NCI-H146 treated with DMSO at 0.1 percent for 48 hours (cell line): Measurements from ENCODE around the gene ARHGDIG.
"Not testable (repeated sequence)": the region's sequence is repeated elsewhere in the genome, so short reads cannot be mapped to it uniquely, and the experiment has no call there.

Experiments
- DNase-seq: peaks from one replicate; lab custom pipeline; 2025; ENCODE audit not compliant: unreplicated experiment; lab: John Stamatoyannopoulos, UW

ARHGDIG gene

DNA sequence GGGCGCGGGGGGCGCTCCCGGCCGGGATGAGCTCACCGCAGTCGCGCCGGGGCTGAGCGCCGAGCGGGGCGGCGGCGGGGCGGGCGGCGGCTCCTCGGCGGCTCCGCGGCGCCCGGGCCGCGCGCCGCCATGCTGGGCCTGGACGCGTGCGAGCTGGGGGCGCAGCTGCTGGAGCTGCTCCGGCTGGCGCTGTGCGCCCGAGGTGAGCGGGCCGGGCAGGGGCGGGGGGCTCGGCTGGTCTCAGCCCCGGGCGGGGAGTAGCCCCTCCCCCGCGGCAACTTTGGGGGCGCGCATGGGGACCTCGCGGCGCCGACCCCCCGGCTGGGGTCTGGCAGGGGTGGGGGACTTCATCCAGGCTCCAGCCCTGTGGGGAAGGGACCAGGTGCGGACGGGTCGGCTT is at the start of gene ARHGDIG:
Gene ARHGDIG, plus strand, starts transcription at position 40 of the 400 bp plus-strand sequence. Its CDS starts 90 bp downstream, at position 130.
- no peak for DNase-seq

DNA sequence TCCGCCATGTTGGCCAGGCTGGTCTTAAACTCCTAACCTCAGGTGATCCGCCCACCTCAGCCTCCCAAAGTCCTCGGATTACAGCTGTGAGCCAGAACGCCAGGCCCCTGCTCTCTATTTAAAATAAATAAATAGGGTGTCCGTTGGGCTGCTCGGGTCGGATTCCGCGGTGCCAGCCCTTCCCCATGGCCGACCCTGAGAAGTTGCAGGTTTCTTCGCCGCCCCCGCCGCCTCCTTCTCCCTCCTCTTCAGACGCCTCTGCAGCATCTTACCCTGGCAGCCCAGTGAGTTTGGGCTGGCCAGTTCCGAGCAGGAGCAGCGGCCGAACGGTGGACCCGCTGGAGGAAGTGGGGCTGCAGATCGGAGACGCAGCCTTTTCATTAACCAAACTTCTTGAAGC is 49.4 kb upstream of the ARHGDIG start:
- no peak for DNase-seq

DNA sequence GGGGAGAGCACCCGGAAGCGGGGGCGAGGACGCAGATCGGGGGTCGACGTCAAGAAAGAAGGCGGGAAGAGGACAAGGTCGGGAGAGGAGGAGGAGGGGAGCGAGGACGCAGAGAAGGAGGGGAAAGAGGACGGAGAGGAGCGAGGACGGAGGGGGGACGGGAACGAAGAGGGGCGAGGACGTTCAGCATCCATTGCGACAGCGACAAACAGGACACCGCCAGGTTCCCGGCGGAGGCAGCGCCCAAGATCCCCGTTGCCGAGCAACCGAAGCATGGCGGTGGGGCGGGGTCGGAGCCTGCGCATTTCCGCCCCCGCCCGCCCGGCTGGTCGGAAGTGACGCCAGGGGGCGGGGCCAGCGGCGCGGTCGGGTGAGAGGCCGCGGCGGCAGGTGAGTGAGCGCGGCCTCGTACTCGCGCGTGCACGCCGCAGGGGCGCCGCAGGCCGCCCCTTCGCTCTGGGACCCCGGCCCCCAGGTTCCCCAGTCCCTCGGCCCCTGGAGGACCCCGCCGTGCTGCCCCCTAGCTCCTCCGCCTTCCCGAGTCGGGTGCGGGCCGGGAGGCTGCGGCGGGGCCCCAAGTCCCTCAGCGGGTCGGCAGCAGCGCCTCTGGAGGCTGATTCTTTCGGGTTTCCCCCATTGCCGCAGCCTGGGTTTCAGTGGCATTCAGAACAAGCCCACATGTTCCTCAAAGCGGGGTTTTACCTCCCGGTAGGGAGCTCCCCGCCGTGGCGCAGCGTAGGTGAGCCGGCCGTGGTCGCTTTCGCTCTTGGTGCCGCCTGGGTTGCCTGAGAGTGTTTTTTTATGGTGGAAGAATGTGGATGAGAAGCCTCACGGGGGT is 45.7 kb upstream of the ARHGDIG start, which contains the start of gene FAM234A:
Gene FAM234A, plus strand, starts transcription at position 354 of the 838 bp plus-strand sequence. CDS start 19,593 bp downstream, outside the sequence.
- DNase-seq, result peak; percentile 86

DNA sequence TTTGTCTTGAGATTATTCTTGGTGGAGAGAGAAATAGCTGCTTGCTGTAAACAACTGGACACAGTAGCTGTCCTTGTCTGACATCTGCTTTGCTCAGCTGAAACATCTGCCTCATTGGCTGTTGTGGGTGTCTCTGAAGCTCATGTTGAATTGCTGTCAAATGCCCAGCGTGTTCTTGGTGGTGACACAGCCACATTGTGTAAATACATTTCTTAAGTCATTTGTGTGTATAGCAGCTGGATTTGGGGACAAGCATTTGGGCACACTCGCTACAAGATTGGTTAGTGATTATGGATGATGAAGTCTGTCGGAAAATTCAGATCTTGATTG is 40.5 kb upstream of the ARHGDIG start:
- no peak for DNase-seq

DNA sequence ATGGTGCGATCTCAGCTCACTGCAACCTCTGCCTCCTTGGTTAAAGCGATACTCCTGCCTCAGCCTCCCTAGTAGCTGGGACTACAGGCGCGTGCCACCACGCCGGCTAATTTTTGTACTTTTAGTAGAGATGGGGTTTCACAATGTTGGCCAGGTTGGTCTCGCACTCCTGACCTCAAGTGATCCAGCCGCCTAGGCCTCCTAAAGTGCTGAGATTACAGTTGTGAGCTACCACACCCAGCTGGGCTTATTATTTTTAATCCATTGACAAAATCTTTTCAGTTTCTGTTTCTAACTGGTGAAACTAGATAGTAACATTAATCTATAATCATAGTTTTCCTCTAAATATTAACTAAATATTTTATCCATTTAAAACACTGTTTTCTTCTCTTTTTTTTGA is 39.8 kb upstream of the ARHGDIG start:
- DNase-seq, result no peak

DNA sequence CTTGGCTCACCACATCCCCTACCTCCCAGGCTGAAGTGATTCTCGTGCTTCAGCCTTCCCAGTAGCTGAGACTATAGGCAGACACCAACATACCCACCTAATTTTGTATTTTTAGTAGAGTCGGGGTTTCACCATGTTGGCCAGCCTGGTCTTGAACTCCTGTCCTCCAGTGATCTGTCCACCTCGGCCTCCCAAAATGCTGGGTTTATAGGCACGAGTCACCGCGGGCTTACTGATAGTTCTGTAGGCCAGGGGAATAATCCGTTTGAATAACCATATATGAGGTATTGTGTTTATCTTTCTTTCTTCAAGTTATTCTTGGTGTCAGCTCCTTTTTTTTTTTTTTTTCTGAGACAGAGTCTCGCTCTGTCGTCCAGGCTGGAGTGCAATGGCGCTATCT is 38.1 kb upstream of the ARHGDIG start:
- no peak for DNase-seq

DNA sequence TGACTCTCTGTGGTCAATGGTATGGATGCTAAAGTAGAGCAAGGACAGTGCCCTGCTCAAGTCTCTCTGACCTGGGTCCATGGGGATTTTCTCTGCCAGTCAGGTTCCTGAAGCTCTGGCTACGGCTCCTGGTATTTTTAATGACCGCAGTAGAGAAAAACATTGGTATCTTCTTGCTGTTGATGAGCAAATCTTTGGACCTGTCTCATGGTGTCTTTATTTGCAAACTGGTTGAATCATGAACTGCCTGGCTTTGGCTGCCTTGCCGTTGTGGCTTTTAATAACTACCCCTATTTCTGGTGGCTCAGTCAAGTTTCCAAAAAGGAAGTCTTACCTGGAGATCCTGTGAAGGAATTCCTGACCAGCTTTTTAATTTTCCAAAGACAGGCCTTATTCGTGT is 37.0 kb upstream of the ARHGDIG start:
- DNase-seq, result no peak

DNA sequence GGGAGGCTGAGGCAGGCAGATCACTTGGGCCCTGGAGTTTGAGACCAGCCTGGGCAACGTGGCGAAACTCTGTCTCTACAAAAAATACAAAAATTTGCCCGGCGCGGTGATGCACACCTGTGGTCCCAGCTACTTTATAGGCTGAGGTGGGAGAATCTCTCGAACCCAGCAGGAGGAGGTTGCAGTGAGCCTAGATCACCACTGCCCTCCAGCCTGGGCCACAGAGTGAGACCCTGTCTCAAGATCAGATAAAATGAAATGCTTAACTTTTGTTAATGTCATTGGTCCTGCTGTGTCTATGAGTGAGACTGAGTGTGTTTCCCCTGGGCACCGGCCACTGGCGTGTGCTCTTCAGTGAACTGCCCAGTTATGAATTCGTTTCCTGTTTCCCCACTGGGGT is 35.3 kb upstream of the ARHGDIG start:
- DNase-seq, result no peak

DNA sequence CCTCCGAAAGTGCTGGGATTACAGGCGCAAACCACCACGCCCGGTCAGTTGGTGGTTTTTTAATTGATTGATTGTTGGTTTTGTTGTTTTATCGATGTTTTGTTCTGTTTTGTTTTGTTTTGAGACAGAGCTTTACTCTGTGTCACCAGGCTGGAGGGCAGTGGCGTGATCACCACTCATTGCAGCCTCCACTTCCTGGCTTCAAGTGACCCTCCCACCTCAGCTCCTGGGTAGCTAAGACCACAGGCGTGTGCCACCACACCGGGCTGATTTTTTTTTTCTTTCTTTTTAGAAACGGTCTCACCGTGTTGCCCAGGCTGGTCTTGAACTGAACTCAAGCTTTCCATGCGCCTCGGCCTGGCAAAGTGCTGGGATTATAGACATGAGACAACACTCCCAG is 33.4 kb upstream of the ARHGDIG start:
- no peak for DNase-seq

DNA sequence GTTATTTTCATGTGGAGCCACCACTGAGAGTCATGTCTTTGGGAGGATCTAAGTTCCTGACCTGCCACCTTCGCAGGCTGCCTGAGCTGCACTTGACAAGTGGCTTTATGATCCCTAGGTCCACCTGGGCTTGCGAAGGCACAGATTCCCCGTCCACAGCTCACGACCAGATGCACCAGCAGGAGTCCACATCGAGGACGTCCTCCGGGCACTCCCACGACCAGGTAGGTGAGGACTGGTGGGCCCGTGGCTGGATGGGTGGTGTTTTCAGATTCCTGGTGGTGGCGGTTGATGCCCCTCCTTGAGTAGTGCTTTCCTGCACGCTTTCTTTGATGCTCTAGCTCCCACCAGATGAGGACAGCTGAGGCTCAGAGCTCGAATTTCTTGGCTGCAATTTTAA is 31.0 kb upstream of the ARHGDIG start:
- DNase-seq, result no peak

DNA sequence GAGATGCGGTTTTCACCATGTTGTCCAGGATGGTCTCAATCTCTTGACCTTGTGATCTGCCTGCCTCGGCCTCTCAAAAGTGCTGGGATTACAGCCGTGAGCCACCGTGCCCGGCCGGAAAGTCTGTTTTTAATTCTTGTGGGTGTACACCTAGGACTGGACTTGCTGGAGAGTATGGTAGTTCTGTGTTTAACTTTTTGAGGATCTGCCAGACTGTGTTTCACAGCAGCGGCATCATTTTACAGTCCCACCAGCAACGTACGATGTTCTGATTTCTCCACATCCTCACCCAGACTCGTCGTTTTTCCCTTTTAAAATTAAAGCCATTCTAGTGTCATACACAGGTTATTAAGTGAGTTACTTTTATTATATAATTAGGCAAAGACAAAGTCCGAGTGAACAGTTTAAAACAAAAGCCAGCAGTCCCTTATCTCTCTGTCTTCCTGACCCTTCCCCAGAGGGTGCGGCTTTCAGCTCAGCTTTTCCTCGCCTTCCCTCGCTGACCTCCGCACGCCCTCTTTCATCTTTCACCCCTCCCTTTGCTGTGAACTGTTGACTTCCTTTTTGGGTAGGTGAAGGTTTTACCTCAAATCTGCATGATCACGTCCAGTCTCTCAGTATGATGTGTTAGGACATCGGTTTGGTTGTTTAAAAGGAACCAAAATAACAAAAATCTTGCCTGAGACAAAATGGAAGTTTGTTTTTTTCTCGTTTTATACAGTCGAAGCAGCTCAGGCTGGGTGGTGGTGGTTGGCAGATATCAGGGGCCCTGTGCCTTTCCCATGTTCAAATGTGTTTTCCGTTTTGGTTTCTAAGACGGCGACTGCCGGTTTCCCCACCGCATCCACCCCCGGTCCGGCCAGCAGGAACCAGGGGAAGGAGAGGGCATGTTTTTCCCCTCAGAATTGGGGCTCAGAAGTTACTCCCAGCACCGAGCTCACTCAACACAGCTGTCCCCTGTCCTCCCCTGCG is 27.7 kb upstream of the ARHGDIG start:
- no peak for DNase-seq

DNA sequence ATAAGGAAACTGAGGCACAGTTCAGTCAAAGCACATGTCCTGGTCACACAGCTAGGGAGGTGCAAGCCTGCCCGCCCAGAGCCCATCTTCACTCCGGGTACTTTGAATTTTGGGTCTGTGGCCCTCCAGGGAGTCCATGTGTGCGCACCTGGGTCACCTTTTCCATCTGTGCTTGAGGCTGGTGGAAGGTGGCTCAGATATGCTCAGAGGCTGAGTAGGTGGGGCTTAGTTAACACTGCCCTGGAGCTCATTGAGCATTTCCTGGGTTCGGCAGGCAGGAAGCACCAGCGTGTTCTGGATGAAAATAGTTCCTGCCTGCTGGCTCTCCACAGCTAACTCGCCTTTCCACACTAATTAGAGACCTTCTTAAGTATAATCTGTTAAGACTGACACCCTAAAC is 26.6 kb upstream of the ARHGDIG start:
- DNase-seq, result no peak

DNA sequence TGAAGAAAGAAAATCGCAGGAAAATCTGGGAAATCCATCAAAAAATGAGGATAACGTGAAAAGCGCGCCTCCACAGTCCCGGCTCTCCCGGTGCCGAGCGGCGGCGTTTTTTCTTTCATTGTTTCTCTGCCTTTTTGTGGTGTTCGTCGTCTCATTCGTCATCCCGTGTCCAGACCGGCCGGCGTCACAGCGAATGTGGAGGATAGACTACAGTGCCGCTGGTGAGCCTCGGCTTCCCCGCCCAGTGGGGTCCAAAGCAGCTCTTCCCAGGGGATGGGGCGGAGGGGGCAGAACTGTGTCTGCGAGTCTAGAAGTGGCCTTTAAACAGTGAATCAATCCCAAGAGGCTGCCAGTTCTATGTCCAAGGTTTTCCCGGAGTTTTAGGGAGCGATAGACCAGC is 25.9 kb upstream of the ARHGDIG start:
- DNase-seq, result no peak

DNA sequence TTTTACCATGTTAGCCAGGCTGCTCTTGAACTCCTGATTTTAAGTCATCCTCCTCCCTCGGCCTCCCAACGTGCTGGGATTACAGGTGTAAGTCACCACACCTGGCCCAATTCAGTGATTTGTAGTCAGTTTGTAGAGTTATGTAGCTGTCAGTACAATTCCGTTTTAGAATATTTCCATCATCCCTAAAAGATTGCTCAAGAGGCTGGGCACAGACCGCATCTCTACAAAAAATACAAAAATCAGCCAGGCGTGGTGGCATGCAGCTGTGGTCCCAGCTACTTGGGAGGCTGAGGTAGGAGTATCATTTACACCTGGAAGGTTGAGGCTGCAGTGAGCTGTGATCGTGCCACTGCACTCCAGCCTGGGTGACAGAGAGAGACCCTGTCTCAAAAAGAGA is 25.2 kb upstream of the ARHGDIG start:
- no peak for DNase-seq

DNA sequence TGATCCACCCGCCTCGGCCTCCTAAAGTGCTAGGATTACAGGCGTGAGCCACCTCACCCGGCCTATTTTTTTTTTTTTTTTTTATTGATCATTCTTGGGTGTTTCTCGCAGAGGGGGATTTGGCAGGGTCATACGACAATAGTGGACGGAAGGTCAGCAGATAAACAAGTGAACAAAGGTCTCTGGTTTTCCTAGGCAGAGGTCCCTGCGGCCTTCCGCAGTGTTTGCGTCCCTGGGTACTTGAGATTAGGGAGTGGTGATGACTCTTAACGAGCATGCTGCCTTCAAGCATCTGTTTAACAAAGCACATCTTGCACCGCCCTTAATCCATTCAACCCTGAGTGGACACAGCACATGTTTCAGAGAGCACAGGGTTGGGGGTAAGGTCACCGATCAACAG is 22.3 kb upstream of the ARHGDIG start:
- not testable (repeated sequence) for DNase-seq

DNA sequence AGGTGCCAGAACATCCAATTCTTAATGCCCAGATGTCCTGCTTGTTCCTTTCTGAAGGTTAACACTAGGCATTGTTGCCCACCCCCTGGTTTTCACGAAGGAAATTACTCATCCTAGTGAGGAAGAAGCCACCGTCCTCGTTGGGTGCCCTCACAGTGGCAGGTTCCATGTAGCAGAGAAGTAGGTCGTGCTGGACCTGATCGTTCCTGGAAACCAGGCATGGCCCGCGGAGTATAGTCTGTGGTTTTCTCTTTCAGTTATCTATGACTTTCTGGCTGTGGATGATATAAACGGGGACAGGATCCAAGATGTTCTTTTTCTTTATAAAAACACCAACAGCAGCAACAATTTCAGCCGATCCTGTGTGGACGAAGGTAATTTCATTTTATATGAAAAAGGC is 21.2 kb upstream of the ARHGDIG start:
- DNase-seq, result no peak

DNA sequence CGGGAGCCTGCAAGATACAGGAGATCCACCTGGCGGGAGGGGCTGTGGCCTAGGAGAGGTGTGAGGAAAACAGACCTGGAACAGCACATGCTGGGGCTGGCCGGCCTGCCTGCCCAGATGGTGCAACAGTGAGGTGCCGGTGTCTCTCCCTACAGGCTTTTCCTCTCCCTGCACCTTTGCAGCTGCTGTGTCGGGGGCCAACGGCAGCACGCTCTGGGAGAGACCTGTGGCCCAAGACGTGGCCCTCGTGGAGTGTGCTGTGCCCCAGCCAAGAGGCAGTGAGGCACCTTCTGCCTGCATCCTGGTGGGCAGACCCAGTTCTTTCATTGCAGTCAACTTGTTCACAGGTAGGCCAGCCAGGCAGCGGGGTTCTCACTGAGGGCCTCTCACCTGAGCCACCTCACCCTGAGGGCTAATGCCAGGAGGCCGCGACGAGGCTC is 20.6 kb upstream of the ARHGDIG start:
- no peak for DNase-seq

DNA sequence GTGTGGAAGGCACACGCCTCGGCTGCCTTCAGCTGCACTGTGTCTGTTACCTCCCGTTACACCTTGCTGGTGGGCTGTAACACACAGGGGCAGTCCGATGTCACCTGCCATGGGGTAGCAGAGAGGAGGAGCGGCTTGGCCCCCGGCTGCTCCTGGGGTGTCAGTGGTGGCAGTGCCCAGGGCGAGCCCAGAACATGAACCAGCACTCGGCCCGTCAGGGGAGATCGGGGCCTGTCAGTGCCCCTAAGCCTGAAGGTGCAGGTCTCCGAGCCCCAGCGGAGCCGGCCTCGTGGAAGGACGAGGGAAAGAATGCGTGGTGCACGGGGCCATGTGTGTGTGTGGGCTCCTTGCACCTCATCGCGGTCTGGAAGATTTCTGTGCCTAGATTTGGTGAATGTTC is 20.1 kb upstream of the ARHGDIG start:
- no peak for DNase-seq

DNA sequence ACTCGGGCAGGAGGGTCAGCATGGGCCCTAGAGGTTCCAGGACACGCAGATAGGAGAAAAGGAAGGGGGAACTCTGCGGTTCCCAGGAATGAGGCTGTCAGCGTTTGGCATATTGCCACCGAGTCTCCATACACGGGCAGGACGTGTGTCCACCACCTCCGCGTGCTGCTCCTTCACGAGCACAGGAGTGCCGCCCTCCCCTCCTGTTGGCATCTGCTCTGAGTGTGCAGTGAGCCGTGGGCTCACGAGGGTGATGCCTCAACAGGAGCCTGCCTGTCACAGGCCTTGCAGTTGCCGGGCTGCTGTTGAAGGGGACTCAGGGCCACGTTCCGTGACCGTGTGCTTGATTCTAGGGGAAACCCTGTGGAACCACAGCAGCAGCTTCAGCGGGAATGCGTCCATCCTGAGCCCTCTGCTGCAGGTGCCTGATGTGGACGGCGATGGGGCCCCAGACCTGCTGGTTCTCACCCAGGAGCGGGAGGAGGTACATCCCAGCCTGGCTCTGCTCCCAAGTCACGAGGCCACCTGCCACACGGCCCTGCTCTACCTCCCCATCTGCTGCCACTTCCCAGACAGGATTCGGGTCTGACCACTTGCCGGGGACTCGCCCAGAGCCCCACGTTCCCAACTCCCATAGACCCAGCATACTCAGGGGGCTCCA is 19.2 kb upstream of the ARHGDIG start:
- DNase-seq, result no peak

DNA sequence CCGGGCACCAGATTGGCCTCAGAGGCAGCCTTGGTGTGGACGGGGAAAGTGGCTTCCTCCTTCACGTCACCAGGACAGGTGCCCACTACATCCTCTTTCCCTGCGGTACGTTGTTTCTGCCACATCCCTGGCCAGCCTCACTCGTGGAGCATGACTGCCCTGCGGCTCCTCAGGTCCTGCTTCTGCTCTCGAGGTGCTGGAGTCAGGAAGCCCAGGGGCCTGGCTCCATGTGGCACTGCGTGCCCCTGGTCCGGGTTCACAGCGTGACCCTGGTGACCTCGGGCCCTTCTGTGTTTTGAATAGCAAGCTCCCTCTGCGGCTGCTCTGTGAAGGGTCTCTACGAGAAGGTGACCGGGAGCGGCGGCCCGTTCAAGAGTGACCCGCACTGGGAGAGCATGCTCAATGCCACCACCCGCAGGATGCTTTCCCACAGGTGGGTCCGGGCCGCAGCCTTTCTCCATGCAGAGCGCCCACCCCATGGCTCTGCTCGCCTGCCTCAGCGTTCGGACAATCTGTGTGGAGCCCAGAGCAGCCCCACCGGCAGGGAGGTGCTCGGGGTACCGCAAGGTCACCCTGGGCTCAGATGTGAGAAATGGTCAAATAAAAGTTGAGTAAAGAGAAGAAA is 18.2 kb upstream of the ARHGDIG start:
- DNase-seq, result no peak

DNA sequence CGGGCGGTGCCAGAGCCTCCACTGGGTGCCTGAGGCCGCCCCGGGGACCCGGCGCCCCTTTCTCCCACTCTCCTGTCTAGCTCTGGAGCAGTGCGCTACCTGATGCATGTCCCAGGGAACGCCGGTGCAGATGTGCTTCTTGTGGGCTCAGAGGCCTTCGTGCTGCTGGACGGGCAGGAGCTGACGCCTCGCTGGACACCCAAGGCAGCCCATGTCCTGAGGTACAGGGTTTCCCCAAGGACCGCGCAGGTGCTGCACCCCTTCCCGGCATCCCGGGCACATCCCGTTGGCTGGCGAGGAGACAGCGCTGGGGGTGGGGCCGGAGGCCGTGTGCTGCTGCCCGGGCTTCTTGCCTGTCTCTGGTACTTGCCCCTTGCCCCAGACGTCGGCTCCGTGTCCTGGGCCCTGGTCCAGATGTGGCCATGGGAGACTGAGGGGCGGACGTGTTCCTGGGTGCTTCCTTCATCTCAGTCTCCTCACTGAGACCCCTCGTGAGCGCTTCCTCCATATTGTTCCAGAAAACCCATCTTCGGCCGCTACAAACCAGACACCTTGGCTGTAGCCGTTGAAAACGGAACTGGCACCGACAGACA is 17.1 kb upstream of the ARHGDIG start:
- DNase-seq, result no peak
